Nephron (organoid): ENCODE results near the gene KLHL3.
A peak's percentile ranks its signal among the peaks of the same experiment; 100 is the strongest.

Source experiments
- H3K27ac Mint-ChIP-seq, 3 experiments: 2 replicates each; pipeline ENCODE4 v1.8.0; 2020; ENCODE audit warnings: mixed read lengths in 3 of 3, mild to moderate bottlenecking in 2 of 3, moderate library complexity in 1 of 3
- H3K27me3 Mint-ChIP-seq: 2 replicates; pipeline ENCODE4 v1.8.0; 2021; ENCODE audit warnings: low read depth, mild to moderate bottlenecking, moderate library complexity, mixed read lengths
- H3K36me3 Mint-ChIP-seq: 2 replicates; pipeline ENCODE4 v1.8.0; 2020; ENCODE audit warnings: low read depth, mixed read lengths
- H3K4me1 Mint-ChIP-seq: 2 replicates; pipeline ENCODE4 v1.8.0; 2020; ENCODE audit warnings: mixed read lengths
- H3K4me3 Mint-ChIP-seq, 3 experiments: 2 replicates each; pipeline ENCODE4 v1.8.0; 2020; ENCODE audit warnings: mild to moderate bottlenecking in 3 of 3, mixed read lengths in 3 of 3, moderate library complexity in 2 of 3
- H3K9me3 Mint-ChIP-seq: 2 replicates; pipeline ENCODE4 v1.8.0; 2020; ENCODE audit warnings: mixed read lengths
- TF ChIP-seq, protein P1 (sequence below), 3 experiments: fragments of 200-600 bp; sonication (generic); IDR thresholded peaks; one replicate each; pipeline ENCODE4 v1.5.0; 2021; ENCODE audit warnings: antibody characterized with exemption in 3 of 3; ENCODE audit not compliant: unreplicated experiment in 3 of 3

KLHL3 gene

DNA sequence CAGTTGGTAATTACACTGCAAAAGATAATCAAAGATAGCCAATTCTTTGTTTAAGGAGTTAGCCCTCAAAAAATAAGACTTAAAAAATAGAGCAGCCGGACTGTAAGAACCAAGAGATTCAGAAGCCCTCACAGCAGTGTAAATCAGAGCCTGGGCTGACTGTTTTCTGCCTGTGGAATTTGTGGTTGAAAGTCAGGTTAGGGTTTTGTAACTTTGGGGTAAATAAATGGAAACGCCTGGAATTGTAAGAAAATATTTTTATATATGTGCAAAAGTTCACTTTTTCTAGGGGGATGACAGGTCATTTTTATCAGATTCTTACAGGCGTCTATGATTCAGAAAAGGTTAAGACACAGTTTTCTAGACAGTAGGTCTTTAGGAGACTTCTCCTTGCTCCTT lies 35.6 kb downstream of the KLHL3 start:
- H3K4me3 Mint-ChIP-seq: no peak overlapping the region
- H3K27ac Mint-ChIP-seq: peak overlapping the region in 2 of 3 experiments; percentile 89 to 91
- peaks cover 9% of the 10 kb centered on the region for H3K36me3 Mint-ChIP-seq
- TF ChIP-seq, protein P1, sequence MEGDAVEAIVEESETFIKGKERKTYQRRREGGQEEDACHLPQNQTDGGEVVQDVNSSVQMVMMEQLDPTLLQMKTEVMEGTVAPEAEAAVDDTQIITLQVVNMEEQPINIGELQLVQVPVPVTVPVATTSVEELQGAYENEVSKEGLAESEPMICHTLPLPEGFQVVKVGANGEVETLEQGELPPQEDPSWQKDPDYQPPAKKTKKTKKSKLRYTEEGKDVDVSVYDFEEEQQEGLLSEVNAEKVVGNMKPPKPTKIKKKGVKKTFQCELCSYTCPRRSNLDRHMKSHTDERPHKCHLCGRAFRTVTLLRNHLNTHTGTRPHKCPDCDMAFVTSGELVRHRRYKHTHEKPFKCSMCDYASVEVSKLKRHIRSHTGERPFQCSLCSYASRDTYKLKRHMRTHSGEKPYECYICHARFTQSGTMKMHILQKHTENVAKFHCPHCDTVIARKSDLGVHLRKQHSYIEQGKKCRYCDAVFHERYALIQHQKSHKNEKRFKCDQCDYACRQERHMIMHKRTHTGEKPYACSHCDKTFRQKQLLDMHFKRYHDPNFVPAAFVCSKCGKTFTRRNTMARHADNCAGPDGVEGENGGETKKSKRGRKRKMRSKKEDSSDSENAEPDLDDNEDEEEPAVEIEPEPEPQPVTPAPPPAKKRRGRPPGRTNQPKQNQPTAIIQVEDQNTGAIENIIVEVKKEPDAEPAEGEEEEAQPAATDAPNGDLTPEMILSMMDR (IDR thresholded peaks at IDR 0.05; ENCODE audit: unreplicated experiment in 3 of 3): no peak
- H3K27me3 Mint-ChIP-seq: no peaks in the 10 kb centered on the region
- H3K9me3 Mint-ChIP-seq: no peaks in the 10 kb centered on the region
- H3K4me1 Mint-ChIP-seq: peaks cover 24% of the 10 kb centered on the region

DNA sequence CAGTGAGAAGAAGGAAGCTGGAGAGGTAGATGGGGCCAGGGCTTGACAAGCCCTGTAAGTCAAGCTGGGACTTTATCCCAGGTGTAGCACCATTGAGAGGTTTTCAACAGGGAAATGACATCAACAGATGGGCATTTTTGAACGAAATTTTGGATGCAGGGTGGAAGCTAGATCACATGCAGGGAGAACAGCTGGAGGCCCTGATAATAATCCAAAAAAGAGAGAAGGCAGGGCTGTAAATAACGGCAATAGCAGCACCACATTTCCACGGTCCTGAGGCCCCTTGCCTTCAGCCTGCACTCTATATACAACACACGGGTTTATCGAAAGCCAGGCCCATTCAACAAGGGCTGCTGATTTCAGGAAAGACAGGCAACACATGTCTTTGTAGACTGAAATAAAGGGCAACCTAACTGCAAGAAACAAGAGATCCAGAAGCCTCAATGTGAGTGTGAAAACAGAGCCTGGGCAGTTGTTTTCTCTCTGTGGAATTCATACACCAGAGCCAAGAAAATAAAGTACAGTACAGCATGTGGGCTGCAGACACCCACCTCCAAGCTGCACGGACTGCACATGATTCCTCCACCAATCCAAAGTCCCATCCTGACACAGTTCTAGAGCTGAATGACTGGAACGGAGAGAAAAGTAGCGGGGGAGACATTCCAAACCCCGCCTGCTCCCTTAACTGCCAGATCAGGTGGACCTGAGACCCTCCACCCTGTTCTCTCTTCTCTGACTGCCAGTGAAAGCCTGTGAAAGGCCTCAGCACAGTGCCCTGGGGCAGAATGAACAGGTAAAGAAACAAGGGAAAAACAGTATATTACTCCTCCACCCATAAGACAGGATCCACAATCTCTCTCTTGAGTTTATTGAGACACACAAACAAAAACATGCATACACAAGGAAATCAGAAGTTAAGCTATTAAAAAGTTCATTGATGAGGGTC lies 36.3 kb downstream of the KLHL3 start:
- TF ChIP-seq, protein P1 (IDR thresholded peaks at IDR 0.05; ENCODE audit: unreplicated experiment in 3 of 3): no peak
- Mint-ChIP-seq H3K9me3 (no peaks in the 10 kb centered on the region), H3K27ac (peak overlapping the region; percentile 23 to 91 (median 89)), H3K36me3 (peaks cover 4% of the 10 kb centered on the region), H3K27me3 (no peaks in the 10 kb centered on the region), H3K4me1 (peaks cover 30% of the 10 kb centered on the region), H3K4me3 (no peak overlapping the region)

GRCh38 chr5:137696481-137696880 lies 39.4 kb downstream of the KLHL3 start:
- Mint-ChIP-seq H3K4me3 (no peak overlapping the region), H3K4me1 (peaks cover 38% of the 10 kb centered on the region), H3K27me3 (no peaks in the 10 kb centered on the region), H3K27ac (no peak overlapping the region), H3K36me3 (peaks cover 15% of the 10 kb centered on the region), H3K9me3 (no peaks in the 10 kb centered on the region)
- TF ChIP-seq, protein P1 (IDR thresholded peaks at IDR 0.05; ENCODE audit: unreplicated experiment in 3 of 3): no peak

GRCh38 chr5:137695651-137696428 lies 40.0 kb downstream of the KLHL3 start:
- peaks cover 20% of the 10 kb centered on the region for H3K36me3 Mint-ChIP-seq
- H3K27ac Mint-ChIP-seq: peak overlapping the region in 2 of 3 experiments; percentile 1 to 90
- no peaks in the 10 kb centered on the region for H3K9me3 Mint-ChIP-seq
- TF ChIP-seq, protein P1 (IDR thresholded peaks at IDR 0.05; ENCODE audit: unreplicated experiment in 3 of 3): no peak
- no peaks in the 10 kb centered on the region for H3K27me3 Mint-ChIP-seq
- peaks cover 38% of the 10 kb centered on the region for H3K4me1 Mint-ChIP-seq
- no peak overlapping the region for H3K4me3 Mint-ChIP-seq

DNA sequence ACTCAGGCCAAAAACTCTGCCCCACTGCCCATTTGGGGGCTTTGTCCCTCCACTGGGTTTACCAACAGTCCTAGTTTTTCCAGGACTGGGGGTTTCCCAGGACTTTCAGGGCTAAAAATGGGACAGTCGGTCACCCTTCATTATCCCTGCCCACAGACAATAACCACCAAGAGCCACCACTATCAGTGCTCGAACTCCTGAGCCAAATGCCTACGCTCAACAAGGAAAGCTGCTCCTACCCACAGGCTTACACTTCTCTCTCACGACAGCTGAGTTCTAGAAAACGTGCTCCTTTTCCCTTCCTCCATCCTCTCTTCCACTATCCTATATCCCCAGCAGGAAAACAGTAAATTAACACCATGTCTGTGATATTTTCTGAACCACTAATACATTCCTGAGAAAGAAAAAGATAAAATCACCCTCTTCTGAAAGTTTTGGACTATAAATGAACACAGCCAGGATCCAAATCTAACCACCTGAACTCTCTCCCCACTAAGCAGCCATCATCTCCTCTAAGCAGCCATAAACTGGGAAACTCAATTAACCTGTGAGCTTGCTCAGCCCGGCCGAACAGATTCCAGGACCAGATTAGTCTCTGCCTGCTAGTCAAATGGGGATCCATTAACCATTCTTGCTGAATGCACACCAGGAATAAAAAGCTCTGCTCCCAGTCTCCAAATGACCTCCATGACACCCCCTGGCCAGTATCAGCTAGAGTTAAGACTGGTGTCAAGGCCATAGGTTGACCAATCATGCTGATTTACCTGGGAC lies 41.8 kb downstream of the KLHL3 start:
- no peaks in the 10 kb centered on the region for H3K27me3 Mint-ChIP-seq
- TF ChIP-seq, protein P1 (IDR thresholded peaks at IDR 0.05; ENCODE audit: unreplicated experiment in 3 of 3): no peak

More for the DNA sequence above, 41.8 kb downstream of the KLHL3 start:
- Mint-ChIP-seq H3K4me3 (no peak overlapping the region), H3K36me3 (peaks cover 28% of the 10 kb centered on the region), H3K4me1 (peaks cover 24% of the 10 kb centered on the region), H3K27ac (peak overlapping the region; percentile 8 to 90 (median 23)), H3K9me3 (no peaks in the 10 kb centered on the region)
